ENCODE measurements around the gene TLCD1.

Gene TLCD1

DNA sequence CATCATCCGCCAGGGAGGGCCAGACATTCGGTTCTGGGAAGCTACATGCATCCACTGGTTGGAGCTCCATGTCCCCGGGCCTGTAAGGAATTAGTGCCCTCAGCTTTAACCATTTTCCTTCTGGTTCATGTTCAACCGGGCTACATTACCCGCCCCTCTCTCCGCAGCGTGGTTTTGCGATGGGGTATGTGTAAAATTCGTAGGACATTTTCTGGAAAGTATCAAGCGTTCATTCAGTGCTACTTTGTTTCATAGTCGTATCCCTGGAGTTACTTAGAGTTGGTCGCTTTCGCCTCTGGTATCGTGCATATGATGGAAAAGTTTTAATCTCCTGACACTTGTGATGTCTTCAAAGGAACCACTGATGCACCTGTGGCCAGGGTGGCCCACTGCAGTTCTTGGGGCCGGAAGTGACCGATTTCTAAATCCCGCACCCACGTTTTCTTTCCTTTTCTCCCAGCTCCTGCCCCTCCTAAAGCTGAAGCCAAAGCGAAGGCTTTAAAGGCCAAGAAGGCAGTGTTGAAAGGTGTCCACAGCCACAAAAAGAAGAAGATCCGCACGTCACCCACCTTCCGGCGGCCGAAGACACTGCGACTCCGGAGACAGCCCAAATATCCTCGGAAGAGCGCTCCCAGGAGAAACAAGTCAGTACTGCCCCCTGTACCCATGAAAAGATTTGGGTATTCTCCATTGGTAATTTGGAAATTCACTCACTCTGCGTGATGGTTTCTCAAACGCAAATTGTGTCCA, 5.6 kb downstream of the TLCD1 start:
- Histone ChIP-seq H3F3A (ENCODE audit: low read depth) (peaks cover 25% of the 10 kb centered on the region), H3K9me3 (ENCODE audit: insufficient read depth, low read depth, low read length) (no peaks in the 10 kb centered on the region), H4K20me1 (ENCODE audit: insufficient read depth, low read length, poor library complexity, severe bottlenecking) (peaks cover 44% of the 10 kb centered on the region), H3K9me2 (replicated peaks; ENCODE audit: low read depth, low read length) (no peaks in the 10 kb centered on the region), H3K79me2 (ENCODE audit: insufficient read depth, low read length) (peaks cover 39% of the 10 kb centered on the region), H2AFZ (ENCODE audit: low read length) (no peak overlapping the region), H3K36me3 (ENCODE audit: insufficient read depth, low read length) (peaks cover 46% of the 10 kb centered on the region; the same call in 1 of the 2 replicates), H3K9ac (ENCODE audit: low read depth, low read length, poor library complexity, severe bottlenecking) (peak overlapping the region; percentile 99), H3K27me3 (ENCODE audit: insufficient read depth, low read length, poor library complexity, severe bottlenecking) (peaks cover 6% of the 10 kb centered on the region), H3K4me1 (ENCODE audit: insufficient read depth, low read length, poor library complexity, severe bottlenecking) (peaks cover 22% of the 10 kb centered on the region), H3K4me3 (ENCODE audit: low read length, poor library complexity, severe bottlenecking) (peak overlapping the region; percentile 98), H3K4me2 (ENCODE audit: low read depth, low read length, poor library complexity, severe bottlenecking) (peak overlapping the region; percentile 99)
- no peak for TF ChIP-seq EZH2phosphoT487 (IDR thresholded peaks at IDR 0.05; ENCODE audit: borderline replicate concordance)
- TF ChIP-seq, protein P1, sequence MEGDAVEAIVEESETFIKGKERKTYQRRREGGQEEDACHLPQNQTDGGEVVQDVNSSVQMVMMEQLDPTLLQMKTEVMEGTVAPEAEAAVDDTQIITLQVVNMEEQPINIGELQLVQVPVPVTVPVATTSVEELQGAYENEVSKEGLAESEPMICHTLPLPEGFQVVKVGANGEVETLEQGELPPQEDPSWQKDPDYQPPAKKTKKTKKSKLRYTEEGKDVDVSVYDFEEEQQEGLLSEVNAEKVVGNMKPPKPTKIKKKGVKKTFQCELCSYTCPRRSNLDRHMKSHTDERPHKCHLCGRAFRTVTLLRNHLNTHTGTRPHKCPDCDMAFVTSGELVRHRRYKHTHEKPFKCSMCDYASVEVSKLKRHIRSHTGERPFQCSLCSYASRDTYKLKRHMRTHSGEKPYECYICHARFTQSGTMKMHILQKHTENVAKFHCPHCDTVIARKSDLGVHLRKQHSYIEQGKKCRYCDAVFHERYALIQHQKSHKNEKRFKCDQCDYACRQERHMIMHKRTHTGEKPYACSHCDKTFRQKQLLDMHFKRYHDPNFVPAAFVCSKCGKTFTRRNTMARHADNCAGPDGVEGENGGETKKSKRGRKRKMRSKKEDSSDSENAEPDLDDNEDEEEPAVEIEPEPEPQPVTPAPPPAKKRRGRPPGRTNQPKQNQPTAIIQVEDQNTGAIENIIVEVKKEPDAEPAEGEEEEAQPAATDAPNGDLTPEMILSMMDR (conservative IDR thresholded peaks at IDR 0.05; ENCODE audit: low read length) = peak; percentile 31

DNA sequence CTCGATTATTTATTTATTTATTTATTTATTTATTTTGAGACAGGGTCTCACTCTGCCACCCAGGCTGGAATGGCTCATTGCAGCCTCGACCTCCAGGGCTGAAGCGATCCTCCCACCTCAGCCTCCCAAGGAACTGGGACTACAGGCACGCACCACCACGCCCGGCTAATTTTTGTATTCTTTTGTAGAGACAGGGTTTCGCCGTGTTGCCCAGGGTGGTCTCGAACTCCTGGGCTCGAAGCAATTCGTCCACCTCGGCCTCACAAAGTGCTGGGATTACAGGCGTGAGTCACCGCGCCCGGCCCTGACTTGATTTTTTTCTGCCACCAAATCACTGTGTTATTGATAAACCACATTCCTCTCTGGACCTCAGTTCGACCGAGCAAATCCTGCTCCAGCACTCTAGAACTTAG, 7.0 kb downstream of the TLCD1 start:
- H4K20me1 ChIP-seq (ENCODE audit: insufficient read depth, low read length, poor library complexity, severe bottlenecking) = peaks cover 36% of the 10 kb centered on the region
- H3K4me1 ChIP-seq (ENCODE audit: insufficient read depth, low read length, poor library complexity, severe bottlenecking) = peaks cover 22% of the 10 kb centered on the region
- peaks cover 12% of the 10 kb centered on the region; the same call in 1 of the 2 replicates for H3F3A ChIP-seq (ENCODE audit: low read depth)
- peaks cover 32% of the 10 kb centered on the region; the same call in 1 of the 2 replicates for H3K36me3 ChIP-seq (ENCODE audit: insufficient read depth, low read length)
- peaks cover 39% of the 10 kb centered on the region for H3K79me2 ChIP-seq (ENCODE audit: insufficient read depth, low read length)
- H3K4me2 ChIP-seq (ENCODE audit: low read depth, low read length, poor library complexity, severe bottlenecking) = peak overlapping the region; percentile 73
- H2AFZ ChIP-seq (ENCODE audit: low read length) = peak overlapping the region; percentile 85
- H3K9ac ChIP-seq (ENCODE audit: low read depth, low read length, poor library complexity, severe bottlenecking) = peak overlapping the region; percentile 99
- no peaks in the 10 kb centered on the region for H3K9me2 ChIP-seq (replicated peaks; ENCODE audit: low read depth, low read length)
- no peak for TF ChIP-seq EZH2phosphoT487 (IDR thresholded peaks at IDR 0.05; ENCODE audit: borderline replicate concordance)
- TF ChIP-seq, protein P1 (conservative IDR thresholded peaks at IDR 0.05; ENCODE audit: low read length) = no peak
- H3K9me3 ChIP-seq (ENCODE audit: insufficient read depth, low read depth, low read length) = no peaks in the 10 kb centered on the region
- peaks cover 6% of the 10 kb centered on the region for H3K27me3 ChIP-seq (ENCODE audit: insufficient read depth, low read length, poor library complexity, severe bottlenecking)
- H3K4me3 ChIP-seq (ENCODE audit: low read length, poor library complexity, severe bottlenecking) = peak overlapping the region; percentile 98

- H4K20me1 ChIP-seq (ENCODE audit: insufficient read depth, low read length, poor library complexity, severe bottlenecking) = peaks cover 35% of the 10 kb centered on the region
- H3K4me3 ChIP-seq (ENCODE audit: low read length, poor library complexity, severe bottlenecking) = no peak overlapping the region
- peaks cover 7% of the 10 kb centered on the region; the same call in 1 of the 2 replicates for H3F3A ChIP-seq (ENCODE audit: low read depth)
- no peak overlapping the region for H2AFZ ChIP-seq (ENCODE audit: low read length)
- TF ChIP-seq, protein P1 (conservative IDR thresholded peaks at IDR 0.05; ENCODE audit: low read length) = no peak
- TF ChIP-seq EZH2phosphoT487 (IDR thresholded peaks at IDR 0.05; ENCODE audit: borderline replicate concordance) = no peak
- no peaks in the 10 kb centered on the region for H3K9me3 ChIP-seq (ENCODE audit: insufficient read depth, low read depth, low read length)
- peaks cover 22% of the 10 kb centered on the region for H3K4me1 ChIP-seq (ENCODE audit: insufficient read depth, low read length, poor library complexity, severe bottlenecking)
- peaks cover 37% of the 10 kb centered on the region for H3K79me2 ChIP-seq (ENCODE audit: insufficient read depth, low read length)
- peaks cover 28% of the 10 kb centered on the region; the same call in 1 of the 2 replicates for H3K36me3 ChIP-seq (ENCODE audit: insufficient read depth, low read length)
- H3K4me2 ChIP-seq (ENCODE audit: low read depth, low read length, poor library complexity, severe bottlenecking) = peak overlapping the region; percentile 73
- H3K27me3 ChIP-seq (ENCODE audit: insufficient read depth, low read length, poor library complexity, severe bottlenecking) = peaks cover 6% of the 10 kb centered on the region
- no peak overlapping the region for H3K9ac ChIP-seq (ENCODE audit: low read depth, low read length, poor library complexity, severe bottlenecking)
- H3K9me2 ChIP-seq (replicated peaks; ENCODE audit: low read depth, low read length) = no peaks in the 10 kb centered on the region
These were observed 7.6 kb downstream of the TLCD1 start for GRCh38 chr17:28718333-28719020.

Data from Loucy (cell line).